ENCODE measurements around the gene GNAT1.

Gene GNAT1

GRCh38 chr3:50201573-50202315 is 10.3 kb downstream of the GNAT1 start:
- no peaks in the 10 kb centered on the region for H3K4me1 ChIP-seq
- H3K36me3 ChIP-seq, result no peaks in the 10 kb centered on the region
- DNase-seq, result peak; percentile 31
- no peaks in the 10 kb centered on the region for H3K9me3 ChIP-seq
- H3K27me3 ChIP-seq, result peaks cover 8% of the 10 kb centered on the region
- no peak overlapping the region for H3K4me3 ChIP-seq (ENCODE audit: low read depth, low read length)
- no peak; the same call in 1 of the 2 replicates for TF ChIP-seq CTCF (IDR thresholded peaks at IDR 0.05; ENCODE audit: low read depth, low read length)

- peaks cover 8% of the 10 kb centered on the region for H3K27me3 ChIP-seq
- no peak overlapping the region for H3K4me3 ChIP-seq (ENCODE audit: low read depth, low read length)
- DNase-seq, result no peak
- TF ChIP-seq CTCF (IDR thresholded peaks at IDR 0.05; ENCODE audit: low read depth, low read length), result no peak
- H3K9me3 ChIP-seq, result no peaks in the 10 kb centered on the region
- H3K36me3 ChIP-seq, result no peaks in the 10 kb centered on the region
- H3K4me1 ChIP-seq, result no peaks in the 10 kb centered on the region
Measured at GRCh38 chr3:50202353-50203112, 11.1 kb downstream of the GNAT1 start.

- Histone ChIP-seq H3K9me3 (no peaks in the 10 kb centered on the region), H3K27me3 (peaks cover 8% of the 10 kb centered on the region), H3K36me3 (no peaks in the 10 kb centered on the region), H3K4me1 (no peaks in the 10 kb centered on the region), H3K4me3 (ENCODE audit: low read depth, low read length) (no peak overlapping the region)
- DNase-seq, result no peak
- no peak for TF ChIP-seq CTCF (IDR thresholded peaks at IDR 0.05; ENCODE audit: low read depth, low read length)
Measured at GRCh38 chr3:50203113-50203808, 11.9 kb downstream of the GNAT1 start.

GRCh38 chr3:50203809-50204803 is 12.7 kb downstream of the GNAT1 start:
- H3K27me3 ChIP-seq, result peaks cover 8% of the 10 kb centered on the region
- no peaks in the 10 kb centered on the region for H3K9me3 ChIP-seq
- no peak overlapping the region for H3K4me3 ChIP-seq (ENCODE audit: low read depth, low read length)
- DNase-seq, result no peak
- no peaks in the 10 kb centered on the region for H3K36me3 ChIP-seq
- no peak for TF ChIP-seq CTCF (IDR thresholded peaks at IDR 0.05; ENCODE audit: low read depth, low read length)
- no peaks in the 10 kb centered on the region for H3K4me1 ChIP-seq

GRCh38 chr3:50204804-50205412 is 13.5 kb downstream of the GNAT1 start, which contains the start of gene SLC38A3:
SLC38A3 (plus strand) TSS chr3:50205271; CDS start chr3:50214200, 8,929 bp downstream.
- Histone ChIP-seq H3K9me3 (no peaks in the 10 kb centered on the region), H3K4me1 (no peaks in the 10 kb centered on the region), H3K36me3 (no peaks in the 10 kb centered on the region), H3K4me3 (ENCODE audit: low read depth, low read length) (peak within 1 kb of the TSS; percentile 44), H3K27me3 (peaks cover 8% of the 10 kb centered on the region)
- no peak for TF ChIP-seq CTCF (IDR thresholded peaks at IDR 0.05; ENCODE audit: low read depth, low read length)
- peak; percentile 56 for DNase-seq

All from BE2C (cell line).